Measurements from ENCODE around the gene PLCL1.
A peak's percentile ranks its signal among the peaks of the same experiment; 100 is the strongest.

Gene PLCL1

GRCh38 chr2:198077477-198077876 lies 273.1 kb downstream of the PLCL1 start:
- no peak for DNase-seq

- no peak for DNase-seq
These were observed 276.7 kb downstream of the PLCL1 start for GRCh38 chr2:198080879-198081765.

- DNase-seq = no peak
These were observed 279.8 kb downstream of the PLCL1 start for GRCh38 chr2:198084156-198084555.

GRCh38 chr2:198096002-198096401 lies 291.6 kb downstream of the PLCL1 start:
- DNase-seq = no peak

- no peak for DNase-seq
These were observed 292.6 kb downstream of the PLCL1 start for GRCh38 chr2:198096965-198097364.

- no peak for DNase-seq
These were observed 293.2 kb downstream of the PLCL1 start for GRCh38 chr2:198097630-198098029.

GRCh38 chr2:198098386-198098785 lies 294.0 kb downstream of the PLCL1 start:
- DNase-seq = no peak

- DNase-seq = no peak
These were observed 294.5 kb downstream of the PLCL1 start for GRCh38 chr2:198098918-198099317.

- no peak for DNase-seq
These were observed 296.0 kb downstream of the PLCL1 start for GRCh38 chr2:198100346-198100745.

GRCh38 chr2:198101688-198102087 lies 297.3 kb downstream of the PLCL1 start:
- DNase-seq = no peak

GRCh38 chr2:198102120-198102519 lies 297.7 kb downstream of the PLCL1 start:
- no peak for DNase-seq

- no peak for DNase-seq
These were observed 298.5 kb downstream of the PLCL1 start for GRCh38 chr2:198102856-198103255.

GRCh38 chr2:198106621-198107385 lies 302.4 kb downstream of the PLCL1 start:
- no peak for DNase-seq

- DNase-seq = no peak
These were observed 308.9 kb downstream of the PLCL1 start for GRCh38 chr2:198113316-198113715.

GRCh38 chr2:198114064-198114463 lies 309.7 kb downstream of the PLCL1 start:
- DNase-seq = no peak

- DNase-seq = no peak
These were observed 310.8 kb downstream of the PLCL1 start for GRCh38 chr2:198115201-198115600.

- no peak for DNase-seq
These were observed 312.4 kb downstream of the PLCL1 start for GRCh38 chr2:198116756-198117155.

GRCh38 chr2:198117406-198118041 lies 313.1 kb downstream of the PLCL1 start:
- DNase-seq = no peak

GRCh38 chr2:198127627-198128026 lies 323.2 kb downstream of the PLCL1 start:
- peak; percentile 53 for DNase-seq

- DNase-seq = no peak
These were observed 325.2 kb downstream of the PLCL1 start for GRCh38 chr2:198129609-198130008.

GRCh38 chr2:198134293-198134955 lies 330.0 kb downstream of the PLCL1 start:
- no peak for DNase-seq

GRCh38 chr2:198135481-198135934 lies 331.1 kb downstream of the PLCL1 start:
- no peak for DNase-seq

GRCh38 chr2:198136142-198136541 lies 331.7 kb downstream of the PLCL1 start:
- DNase-seq = no peak

All from stimulated activated CD8-positive, alpha-beta memory T cell treated with anti-CD3 and anti-CD28 coated beads, Interleukin-4, amount 100 ng/mL, for 48 hours (primary cell).